Loucy (cell line): Measurements from ENCODE around the gene SLC35E4.

ENCODE experiments used
- EZH2phosphoT487 ChIP-seq: fragments of 200-600 bp; IDR thresholded peaks from 2 replicates; pipeline ENCODE4 v1.6.1; 2018; ENCODE audit warnings: antibody characterized with exemption, mild to moderate bottlenecking, moderate library complexity, borderline replicate concordance
- TF ChIP-seq, protein P1 (sequence below): fragments of 200-600 bp; sonication (generic); conservative IDR thresholded peaks from 2 replicates; pipeline ENCODE4 v1.5.1; 2014; ENCODE audit warnings: mild to moderate bottlenecking, antibody characterized with exemption, low read length

GRCh38 chr22:30665786-30666185, 30.2 kb downstream of the SLC35E4 start:
- TF ChIP-seq, protein P1, sequence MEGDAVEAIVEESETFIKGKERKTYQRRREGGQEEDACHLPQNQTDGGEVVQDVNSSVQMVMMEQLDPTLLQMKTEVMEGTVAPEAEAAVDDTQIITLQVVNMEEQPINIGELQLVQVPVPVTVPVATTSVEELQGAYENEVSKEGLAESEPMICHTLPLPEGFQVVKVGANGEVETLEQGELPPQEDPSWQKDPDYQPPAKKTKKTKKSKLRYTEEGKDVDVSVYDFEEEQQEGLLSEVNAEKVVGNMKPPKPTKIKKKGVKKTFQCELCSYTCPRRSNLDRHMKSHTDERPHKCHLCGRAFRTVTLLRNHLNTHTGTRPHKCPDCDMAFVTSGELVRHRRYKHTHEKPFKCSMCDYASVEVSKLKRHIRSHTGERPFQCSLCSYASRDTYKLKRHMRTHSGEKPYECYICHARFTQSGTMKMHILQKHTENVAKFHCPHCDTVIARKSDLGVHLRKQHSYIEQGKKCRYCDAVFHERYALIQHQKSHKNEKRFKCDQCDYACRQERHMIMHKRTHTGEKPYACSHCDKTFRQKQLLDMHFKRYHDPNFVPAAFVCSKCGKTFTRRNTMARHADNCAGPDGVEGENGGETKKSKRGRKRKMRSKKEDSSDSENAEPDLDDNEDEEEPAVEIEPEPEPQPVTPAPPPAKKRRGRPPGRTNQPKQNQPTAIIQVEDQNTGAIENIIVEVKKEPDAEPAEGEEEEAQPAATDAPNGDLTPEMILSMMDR: no peak
- TF ChIP-seq EZH2phosphoT487: no peak
